AG04449 (cell line): ENCODE measurements around the gene SLC6A2.

Experiments
- CTCF ChIA-PET: fragments of 350-600 bp; formaldehyde crosslinking; extraction: SDS; loops from one replicate; lab custom pipeline; 2021; ENCODE audit warnings: antibody characterized with exemption; lab: Yijun Ruan, JAX
- POLR2A ChIA-PET: fragments of 400-600, 350-600 bp; formaldehyde crosslinking; extraction: SDS; loops from one replicate; lab custom pipeline; 2020; ENCODE audit warnings: antibody characterized with exemption, inconsistent platforms; lab: Yijun Ruan, JAX
- DNase-seq: peaks from one replicate; pipeline ENCODE4 v3.0.0-alpha.2; 2010; ENCODE audit warnings: low read depth, low spot score
- H3K4me3 ChIP-seq: 2 replicates; pipeline ENCODE4 v1.5.1; 2011; ENCODE audit warnings: low read depth, mild to moderate bottlenecking, control low read depth, low read length
- CTCF ChIP-seq: IDR thresholded peaks from one replicate; pipeline ENCODE4 v1.5.1; 2011; ENCODE audit warnings: mild to moderate bottlenecking, moderate library complexity, low read length, control low read depth, inconsistent platforms; ENCODE audit not compliant: insufficient read depth; ENCODE audit errors: missing control alignments

Gene SLC6A2

GRCh38 chr16:55643161-55643970 lies 12.4 kb upstream of the SLC6A2 start:
- no peak for DNase-seq
- ChIA-PET CTCF (interaction anchor here (0.9 to 2.0 kb wide), 2 partner anchors 178 to 179 kb away, joined by 3 to 12 read pairs; no protein-coding TSS in a partner anchor), POLR2A (no interaction called here)
- no peak for TF ChIP-seq CTCF
- no peak overlapping the region for H3K4me3 ChIP-seq

GRCh38 chr16:55645986-55646385 lies 9.8 kb upstream of the SLC6A2 start:
- H3K4me3 ChIP-seq: no peak overlapping the region
- DNase-seq: no peak
- no peak for TF ChIP-seq CTCF
- ChIA-PET CTCF (interaction anchor here (0.9 to 2.0 kb wide), 2 partner anchors 56 to 181 kb away, joined by 3 to 8 read pairs; no protein-coding TSS in a partner anchor), POLR2A (no interaction called here)

GRCh38 chr16:55647343-55647742 lies 8.4 kb upstream of the SLC6A2 start:
- no peak for DNase-seq
- ChIA-PET POLR2A (no interaction called here), CTCF (interaction anchor here (0.8 to 1.5 kb wide), 4 partner anchors 11 to 183 kb away, joined by 3 to 4 read pairs (median 4); no protein-coding TSS in a partner anchor)
- no peak overlapping the region for H3K4me3 ChIP-seq
- TF ChIP-seq CTCF: no peak

GRCh38 chr16:55647798-55648197 lies 8.0 kb upstream of the SLC6A2 start:
- POLR2A ChIA-PET: no interaction called here
- H3K4me3 ChIP-seq: no peak overlapping the region
- CTCF ChIA-PET: interaction anchor here (0.8 to 1.5 kb wide), 4 partner anchors 11 to 183 kb away, joined by 3 to 4 read pairs (median 4); no protein-coding TSS in a partner anchor
- no peak for TF ChIP-seq CTCF
- no peak for DNase-seq

GRCh38 chr16:55651841-55652824 lies 3.7 kb upstream of the SLC6A2 start:
- DNase-seq: no peak
- no peak for TF ChIP-seq CTCF
- POLR2A ChIA-PET: no interaction called here
- CTCF ChIA-PET: no interaction called here
- no peak overlapping the region for H3K4me3 ChIP-seq
